Epithelial cell of esophagus (primary cell): ENCODE data around the gene PPM1B.
A peak's percentile ranks its signal among the peaks of the same experiment; 100 is the strongest.

Experiments
- DNase-seq: peaks from one replicate; pipeline ENCODE4 v3.0.0; 2010; ENCODE audit warnings: low read depth
- H3K4me3 ChIP-seq: 2 replicates; pipeline ENCODE4 v1.5.1; 2011; ENCODE audit warnings: mild to moderate bottlenecking, low read length, control low read depth
- CTCF ChIP-seq: IDR thresholded peaks from 2 replicates; pipeline ENCODE4 v1.5.1; 2011; ENCODE audit warnings: low read depth, mild to moderate bottlenecking, low read length, control low read depth, inconsistent platforms; ENCODE audit not compliant: insufficient read depth; ENCODE audit errors: missing control alignments

Gene PPM1B

GRCh38 chr2:44226753-44227152, 58.1 kb downstream of the PPM1B start:
- no peak for TF ChIP-seq CTCF
- H3K4me3 ChIP-seq = no peak overlapping the region
- no peak for DNase-seq

GRCh38 chr2:44230378-44230777, 61.7 kb downstream of the PPM1B start:
- TF ChIP-seq CTCF = no peak
- no peak overlapping the region for H3K4me3 ChIP-seq
- DNase-seq = no peak

GRCh38 chr2:44233450-44234128, 64.9 kb downstream of the PPM1B start:
- DNase-seq = peak; percentile 61

GRCh38 chr2:44237221-44237620, 68.5 kb downstream of the PPM1B start:
- no peak for DNase-seq
- no peak overlapping the region for H3K4me3 ChIP-seq
- TF ChIP-seq CTCF = no peak

More at GRCh38 chr2:44233450-44234128, 64.9 kb downstream of the PPM1B start:
- TF ChIP-seq CTCF = no peak
- H3K4me3 ChIP-seq = no peak overlapping the region

GRCh38 chr2:44242904-44243303, 74.2 kb downstream of the PPM1B start:
- no peak overlapping the region for H3K4me3 ChIP-seq
- TF ChIP-seq CTCF = no peak
- DNase-seq = no peak

GRCh38 chr2:44244135-44244871, 75.6 kb downstream of the PPM1B start:
- peak; percentile 66 for TF ChIP-seq CTCF
- DNase-seq = peak; percentile 70
- peak overlapping the region; percentile 17 for H3K4me3 ChIP-seq
